Measurements from ENCODE around the gene GALR3. TPM values are rescaled to one million over a fixed set of nuclear protein-coding genes. Genes with fewer than 3 reads are reported as not detected.

Gene GALR3
- total and polyA plus RNA-seq, 10 donors, result not detected

GRCh38 chr22:37804881-37805809, 18.0 kb upstream of the GALR3 start:
- peak; percentile 92 for DNase-seq
- H3K4me1 ChIP-seq, result peaks cover 22 to 73% (median 66%) of the 10 kb centered on the region in 6 donors
- TF ChIP-seq CTCF (IDR thresholded peaks at IDR 0.05 in 8 of 11, conservative IDR thresholded peaks at IDR 0.05 in 3 of 11), result no peak
- peak; percentile 92 to 95 (median 93) for TF ChIP-seq POLR2AphosphoS5 (IDR thresholded peaks at IDR 0.05)
- peak in 1 of 3 donors; percentile 37 for TF ChIP-seq POLR2A (IDR thresholded peaks at IDR 0.05)
- WGBS, 5 donors, result 4 to 16% (median 5%) methylated on average over 28 to 87 of the region's 87 CpGs
- H3K36me3 ChIP-seq, result no peaks in the 10 kb centered on the region
- H3K4me3 ChIP-seq, result peak overlapping the region; percentile 33 to 76 (median 48)
- no peaks in the 10 kb centered on the region for H3K9me3 ChIP-seq
- H3K27ac ChIP-seq, result peak overlapping the region; percentile 53 to 83 (median 79)
- intact Hi-C loops (cut with DNase I; ENCODE audit: low total_unique reads), result no loop called here
- peaks cover 0 to 93% (median 49%) of the 10 kb centered on the region in 7 donors for H3K27me3 ChIP-seq (replicated peaks in 1 of 7)

- Histone ChIP-seq H3K9me3 (no peaks in the 10 kb centered on the region), H3K27me3 (replicated peaks in 1 of 7) (peaks cover 0 to 100% (median 49%) of the 10 kb centered on the region in 7 donors), H3K27ac (peak overlapping the region in 6 of 8 donors; percentile 75 to 83 (median 80)), H3K36me3 (no peaks in the 10 kb centered on the region), H3K4me3 (peak overlapping the region in 7 of 8 donors; percentile 42 to 76 (median 50)), H3K4me1 (peaks cover 22 to 73% (median 66%) of the 10 kb centered on the region in 6 donors)
- WGBS, 5 donors, result 31 to 49% (median 40%) methylated on average over 10 of the region's 10 CpGs
- intact Hi-C loops (cut with DNase I; ENCODE audit: low total_unique reads), result no loop called here
- DNase-seq, result no peak
- no peak for TF ChIP-seq CTCF (IDR thresholded peaks at IDR 0.05 in 8 of 11, conservative IDR thresholded peaks at IDR 0.05 in 3 of 11)
- TF ChIP-seq POLR2AphosphoS5 (IDR thresholded peaks at IDR 0.05), result no peak
- TF ChIP-seq POLR2A (IDR thresholded peaks at IDR 0.05), result no peak
These were observed 17.3 kb upstream of the GALR3 start for GRCh38 chr22:37805810-37806277.

GRCh38 chr22:37806409-37807333, 16.5 kb upstream of the GALR3 start:
- H3K36me3 ChIP-seq, result no peaks in the 10 kb centered on the region
- no peak for DNase-seq
- peak overlapping the region in 7 of 8 donors; percentile 27 to 76 (median 52) for H3K4me3 ChIP-seq
- intact Hi-C loops (cut with DNase I; ENCODE audit: low total_unique reads), result no loop called here
- peaks cover 0 to 99% (median 49%) of the 10 kb centered on the region in 7 donors for H3K27me3 ChIP-seq (replicated peaks in 1 of 7)
- WGBS, 5 donors, result 1 to 4% (median 3%) methylated on average over 18 to 19 of the region's 19 CpGs
- no peaks in the 10 kb centered on the region for H3K9me3 ChIP-seq
- peaks cover 22 to 73% (median 66%) of the 10 kb centered on the region in 6 donors for H3K4me1 ChIP-seq
- H3K27ac ChIP-seq, result peak overlapping the region in 4 of 8 donors; percentile 3 to 78 (median 32)
- TF ChIP-seq POLR2AphosphoS5 (IDR thresholded peaks at IDR 0.05) (no peak), POLR2A (IDR thresholded peaks at IDR 0.05) (no peak), CTCF (IDR thresholded peaks at IDR 0.05 in 8 of 11, conservative IDR thresholded peaks at IDR 0.05 in 3 of 11) (no peak)

Data from spleen (tissue), 11 donors.